GM18907 (cell line): ENCODE data around the gene JAKMIP1.

ENCODE experiments used
- ATAC-seq: cut with Tn5 transposase; IDR thresholded peaks from one replicate; pipeline ENCODE4 v1.9.1; 2021; ENCODE audit warnings: mild to moderate bottlenecking, moderate library complexity; ENCODE audit not compliant: unreplicated experiment

JAKMIP1 gene

GRCh38 chr4:6204871-6205566 lies 4.7 kb upstream of the JAKMIP1 start:
- no peak for ATAC-seq

DNA sequence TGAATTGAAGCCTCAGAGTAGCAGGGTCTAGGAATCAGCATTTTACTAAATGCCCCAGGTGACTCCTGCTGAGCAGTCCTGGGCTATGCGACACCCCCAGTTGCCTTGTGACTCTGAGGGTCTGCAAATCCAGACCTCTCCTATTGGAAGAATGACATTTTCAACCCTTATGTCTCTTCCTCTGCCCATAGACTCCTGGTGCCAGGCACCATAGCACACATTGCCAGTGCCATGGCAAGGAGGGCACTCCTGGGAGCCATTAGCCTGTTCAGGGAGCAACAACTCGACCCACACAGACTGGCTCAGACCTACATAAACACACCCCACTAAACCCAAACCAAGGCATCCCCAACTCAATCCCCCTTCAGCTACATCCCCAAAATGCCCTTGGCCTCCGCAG lies 3.7 kb upstream of the JAKMIP1 start:
- no peak for ATAC-seq

- no peak for ATAC-seq
These were observed 1.3 kb upstream of the JAKMIP1 start for GRCh38 chr4:6201580-6202091.

DNA sequence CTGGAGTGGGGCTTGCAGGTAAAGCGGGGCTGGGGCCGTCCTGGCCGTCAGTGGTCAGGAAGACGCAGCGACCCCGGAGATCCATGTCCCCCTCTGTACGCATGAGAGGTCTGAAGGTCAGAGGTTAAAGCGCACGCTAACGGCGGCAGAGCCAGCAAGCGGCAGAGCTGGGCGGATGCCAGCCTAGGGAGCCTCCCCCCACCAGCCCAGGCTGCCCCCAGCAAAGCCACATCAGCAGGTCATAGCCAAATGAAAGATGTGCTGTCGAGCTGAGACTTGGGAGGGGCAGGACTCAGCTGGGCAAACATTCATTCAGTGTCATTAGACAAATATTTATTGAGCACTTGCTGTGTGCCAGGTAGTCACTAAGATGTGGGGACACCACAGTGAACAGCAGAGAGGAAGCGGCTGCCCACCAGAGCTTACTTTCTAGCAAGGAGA lies 593 bp upstream of the JAKMIP1 start:
- ATAC-seq: no peak

GRCh38 chr4:6199422-6199921 lies 877 bp downstream of the JAKMIP1 start:
- no peak for ATAC-seq

DNA sequence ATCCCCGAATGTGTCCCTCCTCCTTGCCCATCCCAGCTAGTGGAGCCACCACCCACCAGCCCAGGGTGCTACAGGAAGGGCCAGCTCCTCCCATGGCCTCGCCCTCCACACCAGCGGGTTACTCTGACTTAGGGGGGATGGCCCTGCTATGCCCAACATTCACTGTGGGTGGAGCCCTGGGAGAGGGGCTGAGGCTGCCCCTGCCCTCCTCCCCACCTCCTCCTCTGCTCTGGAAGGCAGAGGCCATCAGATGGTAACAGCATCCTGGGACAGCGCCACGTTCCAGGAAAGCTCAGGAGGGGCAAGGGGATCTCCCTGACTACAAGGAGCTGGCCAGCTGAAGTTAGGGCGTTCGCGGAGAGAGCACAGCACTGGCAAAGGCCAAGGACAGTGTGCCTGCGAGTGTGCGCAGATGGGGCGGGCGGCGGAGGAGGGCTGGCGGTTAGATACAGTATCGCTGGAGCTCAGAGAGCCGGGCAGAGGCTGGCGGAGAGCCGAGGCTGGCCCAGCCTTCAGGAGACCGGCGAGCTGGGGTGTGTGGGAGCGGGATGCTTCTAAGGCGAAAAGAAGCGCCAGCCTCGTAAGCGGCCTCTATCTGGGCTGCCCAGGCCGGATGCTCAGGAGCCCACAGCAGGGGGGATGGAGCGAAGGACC lies 1.5 kb downstream of the JAKMIP1 start:
- no peak for ATAC-seq

GRCh38 chr4:6198278-6198677 lies 2.1 kb downstream of the JAKMIP1 start:
- ATAC-seq: no peak

DNA sequence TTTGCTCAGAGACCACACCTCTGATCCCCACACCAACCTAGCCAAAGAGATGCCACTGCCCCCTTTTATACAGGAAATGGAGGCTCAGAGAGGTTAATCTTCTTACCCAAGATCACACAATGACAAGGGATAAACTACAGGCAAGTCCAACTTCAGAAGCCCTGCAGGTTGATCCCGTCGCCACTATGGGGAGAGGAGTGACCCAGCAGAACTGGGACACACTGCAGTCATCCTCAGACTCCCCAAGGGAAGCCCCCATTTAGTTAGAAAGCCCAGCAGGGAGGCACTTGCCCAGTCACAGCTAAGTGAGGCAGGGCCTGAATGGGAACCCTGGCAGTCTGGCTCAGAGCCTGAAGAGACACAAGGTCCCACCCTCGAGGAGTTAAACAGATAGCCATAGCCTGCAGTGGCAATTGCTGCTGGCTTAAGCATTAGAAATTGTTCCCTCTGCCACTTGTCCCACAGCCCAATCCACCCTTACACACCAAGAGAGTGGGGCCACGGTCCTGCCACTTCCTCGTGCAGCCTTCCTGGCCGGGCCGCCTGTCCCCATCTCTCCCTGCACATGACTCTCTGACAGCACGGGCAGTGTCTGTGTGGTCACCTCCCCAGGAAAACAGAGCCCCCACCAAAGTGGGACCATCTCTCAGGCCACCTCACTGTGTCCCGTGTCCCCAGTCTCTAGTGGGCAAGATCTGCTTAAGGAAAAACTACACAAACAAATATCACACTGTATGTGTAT lies 2.7 kb downstream of the JAKMIP1 start:
- ATAC-seq: no peak

- no peak for ATAC-seq
These were observed 3.5 kb downstream of the JAKMIP1 start for GRCh38 chr4:6196871-6197270.

GRCh38 chr4:6196324-6196723 lies 4.0 kb downstream of the JAKMIP1 start:
- ATAC-seq: no peak

DNA sequence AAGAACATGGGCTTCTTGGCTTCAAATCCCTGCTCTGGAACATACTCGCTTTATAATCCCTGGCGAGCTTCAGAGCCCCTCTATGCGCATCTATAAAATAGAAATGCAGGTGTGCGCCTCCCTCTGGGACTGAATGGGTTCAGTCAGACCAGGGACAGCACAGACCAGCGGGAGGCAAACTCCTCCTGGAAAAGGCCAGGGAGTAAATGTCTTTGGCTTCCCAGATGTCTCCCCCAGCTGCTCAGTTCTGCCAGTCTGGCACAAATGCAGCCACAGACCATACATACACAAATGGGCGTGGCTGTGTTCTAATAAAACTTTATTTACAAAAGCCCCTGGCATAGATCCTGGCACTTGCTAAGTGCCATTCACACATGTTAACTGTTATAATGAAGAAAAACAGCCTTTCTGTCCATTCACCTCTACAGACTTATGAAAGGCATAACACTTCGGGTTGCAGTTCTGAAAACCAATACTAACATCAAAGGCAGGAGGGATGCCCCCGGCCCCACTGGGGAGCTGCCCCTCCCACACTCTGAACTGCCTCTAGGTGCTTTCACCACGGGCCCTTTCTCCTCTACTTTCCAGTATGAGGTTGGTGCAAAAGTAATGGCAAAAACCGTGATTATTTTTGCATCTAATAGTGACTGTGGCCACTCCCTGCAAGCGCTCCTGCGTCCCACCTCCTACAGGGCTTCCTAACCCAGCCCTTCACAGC lies 4.6 kb downstream of the JAKMIP1 start:
- no peak for ATAC-seq

- ATAC-seq: no peak
These were observed 5.7 kb downstream of the JAKMIP1 start for GRCh38 chr4:6194458-6195195.

DNA sequence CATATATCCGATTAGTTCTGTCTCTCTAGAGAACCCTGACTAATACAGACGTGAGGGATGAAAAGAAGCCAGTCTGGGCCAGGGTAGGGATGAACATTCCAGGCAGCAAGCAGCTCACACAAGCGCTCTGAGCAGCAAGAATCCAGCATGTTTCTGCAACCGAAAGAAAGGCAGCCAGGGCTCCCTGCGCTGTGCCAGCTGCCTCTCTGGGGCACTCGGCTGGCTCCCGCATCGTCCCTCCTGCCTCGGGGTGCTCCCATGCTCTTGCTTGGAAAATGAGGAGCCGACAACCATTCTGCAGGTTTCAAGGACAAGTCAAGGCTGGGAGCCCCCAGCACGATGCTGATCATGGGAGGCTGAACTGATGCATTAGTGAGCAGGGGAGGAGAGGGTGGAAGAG lies 7.0 kb downstream of the JAKMIP1 start:
- no peak for ATAC-seq

- no peak for ATAC-seq
These were observed 8.1 kb downstream of the JAKMIP1 start for GRCh38 chr4:6192245-6192644.

DNA sequence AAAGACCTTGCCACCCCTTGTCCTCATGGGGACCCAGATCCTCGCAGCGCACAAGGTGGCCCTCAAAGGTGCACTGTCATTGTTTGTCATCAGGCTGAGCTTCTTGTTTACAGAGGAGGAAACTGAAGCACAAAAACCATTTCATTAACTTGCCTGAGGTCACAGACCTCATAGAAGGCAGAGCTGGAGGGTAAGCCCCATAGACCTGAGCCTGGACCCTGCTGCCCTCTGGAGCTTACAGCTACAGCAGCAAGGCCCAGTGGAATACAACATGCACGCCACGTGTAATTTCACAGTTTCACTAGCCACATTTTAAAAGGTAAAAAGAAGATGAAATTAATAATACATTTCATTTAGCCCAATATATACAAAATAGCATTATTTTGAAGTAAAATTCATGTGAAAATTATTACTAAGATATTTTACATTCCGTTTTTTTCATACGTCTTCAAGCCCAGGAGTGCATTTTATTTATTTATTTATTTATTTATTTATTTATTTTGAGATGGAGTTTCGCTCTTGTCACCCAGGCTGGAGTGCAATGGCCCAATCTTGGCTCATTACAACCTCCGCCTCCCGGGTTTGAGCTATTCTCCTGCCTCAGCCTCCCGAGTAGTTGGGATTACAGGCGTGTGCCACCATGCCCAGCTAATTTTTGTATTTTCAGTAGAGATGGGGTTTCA lies 8.8 kb downstream of the JAKMIP1 start:
- ATAC-seq: no peak

DNA sequence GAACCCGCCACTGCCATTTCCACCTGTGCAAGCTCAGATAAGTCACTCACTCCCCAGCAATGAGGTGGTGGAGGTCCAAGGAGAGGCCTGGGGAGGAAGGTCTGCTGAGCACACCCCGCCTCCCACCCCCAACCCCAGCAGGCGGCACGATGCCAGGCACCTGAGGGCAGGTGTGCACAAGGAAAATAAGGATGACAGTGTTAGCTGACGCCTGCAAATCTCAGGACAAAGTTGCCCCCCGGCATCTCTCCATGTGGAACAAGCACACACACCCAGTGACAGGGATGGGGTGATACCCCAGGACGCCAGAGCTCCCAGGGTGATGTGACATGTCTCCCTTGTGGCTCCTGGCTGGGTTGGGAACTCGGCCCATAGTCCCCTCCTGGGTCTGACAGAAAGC lies 9.9 kb downstream of the JAKMIP1 start:
- ATAC-seq: no peak

GRCh38 chr4:6189511-6189910 lies 10.8 kb downstream of the JAKMIP1 start:
- ATAC-seq: no peak

- ATAC-seq: no peak
These were observed 11.6 kb downstream of the JAKMIP1 start for GRCh38 chr4:6188687-6189305.

GRCh38 chr4:6184169-6184568 lies 16.2 kb downstream of the JAKMIP1 start:
- no peak for ATAC-seq
